Mononuclear cell (primary cell): ENCODE measurements around the gene MGP. TPM values are rescaled to one million over a fixed set of nuclear protein-coding genes. Genes with fewer than 3 reads are reported as not detected.

ENCODE experiments used
- H3K27me3 ChIP-seq: 2 replicates; pipeline ENCODE4 v1.6.0; 2011; ENCODE audit warnings: low read length, control low read depth; ENCODE audit not compliant: insufficient read depth
- H3K4me1 ChIP-seq: 2 replicates; pipeline ENCODE4 v1.5.1; 2011; ENCODE audit warnings: mild to moderate bottlenecking, low read length, control low read depth; ENCODE audit not compliant: insufficient read depth
- H3K4me3 ChIP-seq: 2 replicates; pipeline ENCODE4 v1.5.1; 2011; ENCODE audit warnings: mild to moderate bottlenecking, low read length, moderate library complexity
- H3K9me3 ChIP-seq: 2 replicates; pipeline ENCODE4 v1.5.1; 2011; ENCODE audit warnings: low read depth, mild to moderate bottlenecking, control low read depth, low read length
- total RNA-seq: library from RNA; depleted of rRNA; stranded (reverse); fragments of >200 nt; gene quantifications from one replicate; pipeline ENCODE4 v1.2.3, GENCODE V29; 2012

MGP gene
- total RNA-seq, 1 donor = 0.31 TPM

- H3K4me1 ChIP-seq = no peaks in the 10 kb centered on the region
- no peak overlapping the region for H3K4me3 ChIP-seq
- peaks cover 14% of the 10 kb centered on the region for H3K27me3 ChIP-seq
- H3K9me3 ChIP-seq = no peaks in the 10 kb centered on the region
Observed at GRCh38 chr12:14836336-14837210, 49.1 kb downstream of the MGP start.

DNA sequence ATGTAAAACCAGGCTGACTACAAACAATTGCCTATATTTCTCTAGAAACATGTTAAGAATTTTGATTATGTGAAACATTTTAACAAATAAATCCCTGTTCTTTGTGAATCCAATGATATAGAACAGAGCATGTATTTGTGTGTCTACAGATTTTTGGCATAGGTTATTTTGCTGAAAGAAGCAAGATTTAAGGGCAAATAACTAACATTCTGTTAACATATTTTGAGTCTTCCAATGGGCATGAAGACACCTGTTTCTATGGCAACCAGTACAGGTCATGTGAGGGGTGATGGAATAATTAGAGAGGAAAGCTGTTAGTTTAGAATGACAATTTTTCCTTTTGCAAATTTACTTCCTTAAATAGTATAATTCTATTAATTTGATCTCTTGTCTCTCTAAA lies 51.1 kb downstream of the MGP start:
- Histone ChIP-seq H3K27me3 (peaks cover 12% of the 10 kb centered on the region), H3K9me3 (no peaks in the 10 kb centered on the region), H3K4me3 (no peak overlapping the region), H3K4me1 (no peaks in the 10 kb centered on the region)

DNA sequence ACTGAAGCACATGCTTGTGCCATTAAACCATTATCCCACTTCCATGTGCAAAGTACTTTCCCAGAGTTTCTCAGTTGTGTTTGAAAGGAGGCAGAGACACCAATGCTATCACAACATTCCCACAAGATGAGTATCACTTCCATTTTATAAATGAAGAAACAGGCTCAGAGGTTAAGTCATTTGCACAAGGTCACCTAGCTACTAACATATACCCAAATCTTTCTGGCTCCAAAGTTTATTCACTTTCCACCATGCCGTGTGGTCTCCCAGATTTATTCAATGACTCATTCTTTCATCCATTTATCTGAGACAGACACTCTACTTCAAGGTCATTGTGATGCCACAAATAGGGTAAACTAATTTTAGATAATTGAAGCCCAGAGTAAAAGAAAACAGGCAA lies 51.7 kb downstream of the MGP start:
- Histone ChIP-seq H3K4me3 (no peak overlapping the region), H3K9me3 (no peaks in the 10 kb centered on the region), H3K27me3 (peaks cover 7% of the 10 kb centered on the region), H3K4me1 (no peaks in the 10 kb centered on the region)

DNA sequence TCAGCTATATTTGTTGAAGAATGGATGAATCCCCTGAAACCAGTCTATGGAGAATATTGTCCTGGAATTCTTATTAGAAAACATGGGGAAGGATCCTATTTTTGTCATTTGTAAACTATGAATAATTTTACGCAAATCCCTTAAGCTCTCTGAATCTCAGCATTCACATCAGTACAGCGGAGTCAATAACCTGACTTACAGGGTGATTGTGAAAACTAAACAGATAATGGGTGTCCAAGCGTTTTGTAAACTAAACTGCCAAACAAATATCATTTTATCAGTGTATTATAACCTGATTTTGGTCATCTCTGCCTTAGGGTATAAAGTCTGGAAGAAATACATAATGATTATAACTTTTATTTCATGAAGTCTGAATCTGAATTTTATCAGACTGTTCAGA lies 52.3 kb downstream of the MGP start:
- H3K9me3 ChIP-seq = no peaks in the 10 kb centered on the region
- H3K27me3 ChIP-seq = peaks cover 7% of the 10 kb centered on the region
- no peak overlapping the region for H3K4me3 ChIP-seq
- H3K4me1 ChIP-seq = no peaks in the 10 kb centered on the region

Other genes starting within 250 kb of the MGP start
- gene GUCY2C, start 189.3 kb downstream of the MGP start, total RNA-seq = not detected
- gene WBP11, start 82.4 kb downstream of the MGP start, total RNA-seq = 77.8 TPM
- gene C12orf60, start 82.2 kb downstream of the MGP start, total RNA-seq = 0.10 TPM
- gene SMCO3, start 71.7 kb downstream of the MGP start, total RNA-seq = not detected
- gene ART4, start 42.3 kb downstream of the MGP start, total RNA-seq = not detected
- gene ERP27, start 52.7 kb upstream of the MGP start, total RNA-seq = 8.3 TPM
- gene ARHGDIB, start 75.7 kb upstream of the MGP start, total RNA-seq = 1,170 TPM
- 3.9 TPM for gene PDE6H, start 87.2 kb upstream of the MGP start, total RNA-seq